Umbilical cord (tissue), 2 donors: ENCODE measurements around the gene SNCG. TPM values are rescaled to one million over a fixed set of nuclear protein-coding genes. Genes with fewer than 3 reads are reported as not detected.
A peak's percentile ranks its signal among the peaks of the same experiment; 100 is the strongest.

Experiments
- DNase-seq: peaks from one replicate; pipeline ENCODE4 v3.0.0-alpha.2; 2015; ENCODE audit warnings: low spot score
- total RNA-seq: library from RNA; depleted of rRNA; stranded (reverse); fragments of >200 nt; gene quantifications from one replicate; pipeline ENCODE4 v1.2.3, GENCODE V29; 2014; ENCODE audit warnings: low replicate concordance; ENCODE audit not compliant: insufficient read depth

Gene SNCG
- total RNA-seq, 1 donor from 2014 or later: 5.3 TPM

GRCh38 chr10:86960003-86960862 lies 1.8 kb downstream of the SNCG start:
- peak; percentile 79 for DNase-seq

GRCh38 chr10:86960863-86961434 lies 2.5 kb downstream of the SNCG start:
- DNase-seq: no peak

DNA sequence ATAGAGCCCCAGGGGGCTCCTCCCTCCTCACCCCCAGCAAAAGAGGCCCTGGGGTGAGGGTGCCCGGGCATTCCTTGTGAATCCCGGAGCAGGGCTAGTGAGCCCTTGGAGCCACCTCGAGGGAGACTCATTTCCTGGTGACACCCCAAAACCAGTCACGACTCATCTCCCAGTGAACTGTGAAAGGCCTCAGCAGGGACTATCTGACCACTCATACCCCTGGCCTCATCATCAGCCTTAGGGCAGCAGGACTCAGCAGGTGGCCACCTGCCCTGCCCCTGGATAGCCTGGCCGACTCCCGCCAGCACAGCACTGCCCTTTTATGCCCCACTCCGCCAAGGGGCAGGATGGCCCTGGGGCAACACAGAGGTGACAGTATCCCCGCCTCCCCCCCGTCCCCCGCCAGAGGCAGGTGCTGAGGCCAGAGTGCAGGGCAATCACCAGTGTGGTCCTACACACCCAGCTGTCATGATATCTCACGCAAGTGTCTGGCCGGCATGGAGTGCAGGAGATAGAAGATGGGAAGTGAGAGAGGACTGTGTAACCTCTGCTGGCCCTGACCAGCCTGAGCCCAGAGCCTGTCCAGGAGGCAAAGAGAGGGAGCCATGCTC lies 3.2 kb downstream of the SNCG start:
- DNase-seq: no peak

DNA sequence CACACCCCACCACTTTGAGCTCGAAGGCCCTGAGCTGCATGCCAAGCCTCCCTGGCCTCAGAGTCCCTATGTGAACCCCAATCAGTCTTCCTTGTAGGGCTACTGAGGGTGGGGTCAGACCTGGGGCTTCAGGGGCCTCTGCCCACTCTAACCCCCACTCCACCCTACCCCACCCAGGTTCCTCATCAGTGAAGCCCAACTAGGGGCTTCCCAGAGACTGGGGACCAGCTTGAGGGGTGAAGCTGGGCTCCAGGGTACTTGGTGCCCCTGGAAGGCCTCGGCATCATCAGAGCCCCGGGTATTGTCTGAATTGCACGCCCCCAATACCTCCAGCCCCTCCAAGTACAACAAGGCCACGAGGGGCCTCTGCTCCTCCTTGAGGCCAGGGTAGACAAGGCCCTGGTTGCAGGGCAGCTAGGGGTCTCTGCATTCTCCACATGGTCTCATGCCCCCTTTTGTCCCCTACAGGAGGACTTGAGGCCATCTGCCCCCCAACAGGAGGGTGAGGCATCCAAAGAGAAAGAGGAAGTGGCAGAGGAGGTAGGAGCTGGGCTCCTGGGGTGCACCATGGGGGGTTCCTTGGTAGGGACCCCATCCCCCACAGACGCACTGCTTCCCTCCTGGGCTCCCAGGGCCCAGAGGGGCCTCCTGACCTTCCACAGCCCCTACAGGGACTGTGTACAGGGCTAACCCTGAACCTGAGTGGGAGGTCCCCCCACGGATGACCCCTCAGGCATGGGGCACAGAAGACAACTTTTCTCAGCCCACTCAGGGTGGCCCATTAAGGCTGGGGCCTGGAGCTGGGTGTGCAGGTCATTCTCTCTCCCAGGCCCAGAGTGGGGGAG lies 4.0 kb downstream of the SNCG start:
- DNase-seq: no peak

DNA sequence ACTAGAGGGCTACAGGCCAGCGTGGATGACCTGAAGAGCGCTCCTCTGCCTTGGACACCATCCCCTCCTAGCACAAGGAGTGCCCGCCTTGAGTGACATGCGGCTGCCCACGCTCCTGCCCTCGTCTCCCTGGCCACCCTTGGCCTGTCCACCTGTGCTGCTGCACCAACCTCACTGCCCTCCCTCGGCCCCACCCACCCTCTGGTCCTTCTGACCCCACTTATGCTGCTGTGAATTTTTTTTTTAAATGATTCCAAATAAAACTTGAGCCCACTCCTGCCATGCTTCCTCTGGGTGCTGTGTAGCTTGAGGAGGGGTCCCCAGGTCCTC lies 4.5 kb downstream of the SNCG start:
- no peak for DNase-seq

GRCh38 chr10:86963341-86963919 lies 5.0 kb downstream of the SNCG start:
- DNase-seq: no peak

GRCh38 chr10:86964061-86964846 lies 5.9 kb downstream of the SNCG start:
- no peak for DNase-seq

DNA sequence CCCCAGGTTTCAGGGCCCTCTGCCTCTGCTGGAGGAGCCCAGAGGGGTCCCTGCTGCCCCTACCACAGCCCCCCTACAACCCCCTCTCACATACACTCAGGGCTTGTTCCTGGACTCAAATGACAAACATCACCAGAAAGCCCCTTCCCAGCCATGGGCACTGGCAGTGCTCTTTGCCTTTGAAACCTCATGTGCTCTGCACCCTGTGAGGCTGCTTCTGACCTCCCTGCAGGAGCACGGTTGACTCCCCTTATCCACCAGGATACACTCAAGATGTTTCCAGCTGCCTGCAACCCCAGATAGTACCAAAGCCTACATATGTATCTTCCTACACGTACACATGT lies 6.4 kb downstream of the SNCG start:
- no peak for DNase-seq

DNA sequence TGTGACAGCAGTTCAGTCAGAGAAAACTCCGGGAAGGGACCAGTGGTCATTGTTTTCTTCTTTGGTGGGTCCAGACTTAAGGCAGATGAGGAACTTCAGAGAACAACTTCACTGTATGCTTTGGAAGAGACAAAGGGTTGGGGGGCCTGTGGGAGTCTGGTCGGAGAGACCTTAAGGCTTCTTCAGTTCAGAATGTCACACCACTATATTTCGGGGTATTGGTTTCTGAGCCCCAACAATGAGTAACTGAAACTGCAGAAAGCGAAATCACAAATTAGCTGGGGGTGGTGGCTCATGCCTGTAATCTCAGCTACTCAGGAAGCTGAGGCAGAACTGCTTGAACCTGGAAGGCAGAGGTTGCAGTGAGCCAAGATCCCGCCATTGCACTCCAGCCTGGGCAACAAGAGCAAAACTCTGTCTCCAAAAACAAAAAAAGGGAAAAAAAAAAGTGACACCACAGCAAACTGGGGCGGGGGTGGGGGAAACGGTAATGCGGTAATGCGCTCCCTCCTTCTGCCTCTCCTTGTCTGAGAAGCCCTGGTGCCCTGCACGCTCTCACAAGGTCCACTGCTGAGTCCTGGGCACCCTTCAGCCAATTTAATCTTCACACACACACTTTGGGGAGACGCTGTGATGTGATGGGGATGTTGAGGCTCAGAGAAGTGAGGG lies 7.7 kb downstream of the SNCG start:
- DNase-seq: no peak

DNA sequence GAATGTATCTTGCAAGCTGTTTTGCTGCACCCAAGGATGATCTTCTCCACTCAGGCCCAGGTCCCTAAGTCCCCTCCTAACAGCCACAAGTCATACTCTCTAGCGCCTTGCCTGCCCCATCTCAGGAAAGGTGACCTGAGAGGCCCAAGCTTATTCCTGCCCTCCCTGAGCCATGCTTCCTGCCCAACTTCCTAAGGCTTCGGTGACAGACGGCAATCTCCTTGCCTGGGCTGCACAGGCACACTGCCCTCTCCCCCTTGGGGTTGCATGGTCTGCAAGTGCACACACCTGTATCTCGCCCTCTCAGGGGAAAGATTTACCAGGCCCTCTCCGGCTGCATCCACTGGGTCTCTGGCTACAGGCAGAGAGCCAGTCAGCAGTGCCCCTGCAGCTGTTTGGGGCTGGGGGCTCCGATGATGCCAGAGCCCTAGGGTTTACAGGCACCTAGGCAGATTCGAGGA lies 9.1 kb downstream of the SNCG start:
- no peak for DNase-seq

- peak; percentile 55 for DNase-seq
These were observed 10.0 kb downstream of the SNCG start, which contains the start of gene ADIRF for GRCh38 chr10:86968271-86968993. Gene ADIRF (plus strand): TSS chr10:86968482. CDS start chr10:86968545, 63 bp downstream.

GRCh38 chr10:86968994-86969355 lies 10.6 kb downstream of the SNCG start:
- DNase-seq: no peak

DNA sequence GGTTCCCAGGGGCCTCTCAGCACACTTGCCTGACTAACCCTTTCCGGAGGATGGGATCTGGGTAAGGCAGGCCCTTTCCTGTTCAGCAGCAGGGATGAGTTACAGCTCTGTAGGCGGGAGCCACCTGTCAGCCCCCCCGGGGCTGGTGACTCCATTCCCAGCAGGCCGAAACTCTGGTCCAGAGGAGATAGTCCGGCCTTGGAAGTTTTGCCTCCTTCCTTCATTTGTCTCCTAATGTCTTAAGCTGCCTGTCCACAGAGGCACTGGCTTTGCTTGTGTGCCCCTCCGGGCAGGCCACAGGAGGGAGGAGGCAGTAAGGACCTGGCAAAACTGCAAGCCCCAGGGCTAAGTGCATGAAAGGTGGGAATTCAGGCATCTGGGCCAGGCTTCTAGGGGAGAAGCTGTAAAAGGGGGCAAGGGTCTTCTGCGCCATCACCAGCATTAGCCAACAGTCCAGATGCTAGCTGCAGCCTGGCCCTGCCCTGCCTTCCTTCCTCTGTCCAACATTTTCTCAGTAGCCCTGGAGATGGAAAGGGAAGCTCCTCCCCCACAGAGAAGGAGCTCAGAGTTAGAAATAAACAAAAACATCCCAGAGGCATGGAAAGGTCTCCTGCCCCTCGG lies 11.1 kb downstream of the SNCG start:
- no peak for DNase-seq

GRCh38 chr10:86970162-86970981 lies 12.0 kb downstream of the SNCG start:
- peak; percentile 78 for DNase-seq

DNA sequence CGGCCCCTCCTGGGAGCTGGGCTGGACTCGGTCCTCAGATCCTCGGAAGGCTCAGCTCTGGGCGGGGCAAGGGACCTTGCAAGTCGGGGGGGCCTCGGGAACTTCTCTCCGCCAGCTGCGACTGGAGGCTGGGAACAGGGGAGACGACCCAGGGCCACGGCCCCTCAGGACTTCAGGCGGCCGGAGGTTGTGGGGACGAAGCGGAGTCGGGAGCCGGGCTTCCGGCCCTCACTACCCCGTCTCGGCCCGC lies 12.5 kb downstream of the SNCG start:
- DNase-seq: no peak

GRCh38 chr10:86971232-86971991 lies 13.0 kb downstream of the SNCG start:
- peak; percentile 90 for DNase-seq

GRCh38 chr10:86972613-86973380 lies 14.4 kb downstream of the SNCG start:
- no peak for DNase-seq
